ENCODE measurements around the gene PRDM16.

DNA sequence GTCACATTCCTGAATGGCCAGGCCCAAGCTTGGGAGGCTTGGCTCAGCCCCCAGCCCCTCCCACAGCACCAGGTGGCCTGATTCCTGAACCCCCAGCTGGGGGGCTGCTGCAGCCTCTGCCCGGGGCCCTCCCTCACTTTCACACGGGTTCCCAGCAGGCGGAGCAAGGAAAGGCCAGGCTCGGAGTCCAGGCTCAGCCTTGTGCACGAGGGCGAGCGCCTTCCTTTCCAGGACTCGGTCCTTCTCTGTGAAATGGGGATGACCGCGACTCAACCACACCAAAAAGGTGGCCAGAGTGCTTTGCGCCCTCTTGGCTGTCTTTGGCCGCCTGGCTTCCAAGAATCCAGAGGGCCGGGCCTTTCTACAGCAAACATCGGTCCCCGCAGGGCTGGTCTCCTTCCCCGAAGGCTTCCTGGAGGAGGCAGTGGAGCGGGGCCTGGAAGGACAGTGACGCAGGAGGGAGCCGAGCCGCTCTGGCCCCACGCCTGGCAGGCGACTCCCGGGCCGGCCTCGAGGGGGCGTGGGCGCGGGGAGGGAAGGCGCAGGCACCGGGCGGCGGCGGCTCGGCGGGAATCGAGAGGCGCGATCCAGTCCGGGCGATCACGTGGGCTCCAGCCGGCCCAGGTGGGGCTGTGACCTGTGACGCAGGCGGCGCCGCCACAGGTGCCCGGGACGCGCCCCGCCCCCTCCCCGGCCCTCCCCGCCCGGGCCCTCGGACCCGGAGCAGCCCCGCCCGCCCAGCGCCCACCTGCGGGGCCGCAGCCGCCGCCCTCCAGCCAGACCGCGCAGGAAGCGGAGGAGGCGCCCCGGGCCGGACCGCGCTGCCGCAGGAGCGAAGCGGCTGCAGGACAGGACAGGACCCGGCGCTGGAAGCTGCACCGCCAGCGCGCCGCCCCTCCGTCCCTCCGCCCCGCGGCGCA, 385.1 kb downstream of the PRDM16 start, which contains the start of gene ARHGEF16:
- TF ChIP-seq EGR1 (IDR thresholded peaks at IDR 0.05; ENCODE audit: borderline replicate concordance, low read depth, low read length) (no peak), POLR2AphosphoS5 (IDR thresholded peaks at IDR 0.05; ENCODE audit: low read depth, low read length) (no peak), TAF1 (IDR thresholded peaks at IDR 0.05; ENCODE audit: low read depth, low read length) (peak; percentile 58; the same call in 1 of the 2 replicates), GTF2F1 (IDR thresholded peaks at IDR 0.05; ENCODE audit: borderline replicate concordance, low read depth, low read length) (no peak), RAD21 (IDR thresholded peaks at IDR 0.05 in 1 of 2, conservative IDR thresholded peaks at IDR 0.05 in 1 of 2; ENCODE audit: low read depth in 2 of 2, low read length in 2 of 2) (peak; percentile 15 to 31; a peak in 2 of 4 replicates), CREB1 (IDR thresholded peaks at IDR 0.05) (peak; percentile 76), SP2 (IDR thresholded peaks at IDR 0.05; ENCODE audit: low read length) (no peak), POLR2A (IDR thresholded peaks at IDR 0.05; ENCODE audit: control extremely low read depth in 1 of 2, low read depth in 2 of 2, low read length in 2 of 2) (peak in 1 of 2 experiments; percentile 64; a peak in 2 of 3 replicates), EP300 (IDR thresholded peaks at IDR 0.05; ENCODE audit: borderline replicate concordance in 1 of 2, low read depth in 2 of 2, low read length in 2 of 2) (peak in 1 of 2 experiments; percentile 7; a peak in 1 of 3 replicates), RXRA (IDR thresholded peaks at IDR 0.05; ENCODE audit: insufficient read depth, low read depth, low read length) (no peak)
- TF ChIP-seq, protein P1, sequence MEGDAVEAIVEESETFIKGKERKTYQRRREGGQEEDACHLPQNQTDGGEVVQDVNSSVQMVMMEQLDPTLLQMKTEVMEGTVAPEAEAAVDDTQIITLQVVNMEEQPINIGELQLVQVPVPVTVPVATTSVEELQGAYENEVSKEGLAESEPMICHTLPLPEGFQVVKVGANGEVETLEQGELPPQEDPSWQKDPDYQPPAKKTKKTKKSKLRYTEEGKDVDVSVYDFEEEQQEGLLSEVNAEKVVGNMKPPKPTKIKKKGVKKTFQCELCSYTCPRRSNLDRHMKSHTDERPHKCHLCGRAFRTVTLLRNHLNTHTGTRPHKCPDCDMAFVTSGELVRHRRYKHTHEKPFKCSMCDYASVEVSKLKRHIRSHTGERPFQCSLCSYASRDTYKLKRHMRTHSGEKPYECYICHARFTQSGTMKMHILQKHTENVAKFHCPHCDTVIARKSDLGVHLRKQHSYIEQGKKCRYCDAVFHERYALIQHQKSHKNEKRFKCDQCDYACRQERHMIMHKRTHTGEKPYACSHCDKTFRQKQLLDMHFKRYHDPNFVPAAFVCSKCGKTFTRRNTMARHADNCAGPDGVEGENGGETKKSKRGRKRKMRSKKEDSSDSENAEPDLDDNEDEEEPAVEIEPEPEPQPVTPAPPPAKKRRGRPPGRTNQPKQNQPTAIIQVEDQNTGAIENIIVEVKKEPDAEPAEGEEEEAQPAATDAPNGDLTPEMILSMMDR (IDR thresholded peaks at IDR 0.05; ENCODE audit: control extremely low read depth in 1 of 3, insufficient read depth in 1 of 3, low read depth in 1 of 3, low read length in 3 of 3) = peak in 2 of 3 experiments; percentile 49 to 57; a peak in 3 of 4 replicates

All from H1 (cell line).